Mucosa of descending colon (tissue), 3 donors: ENCODE data around the gene KCNE2. TPM values are rescaled to one million over a fixed set of nuclear protein-coding genes. Genes with fewer than 3 reads are reported as not detected.

Experiments used
- ATAC-seq: fragments of 200-7000 bp; cut with Tn5 transposase; one replicate; pipeline ENCODE4 v1.9.1; 2020; ENCODE audit warnings: mild to moderate bottlenecking, moderate library complexity
- DNase-seq, 3 donors: peaks; one replicate each; pipeline ENCODE4 v3.0.0-alpha.2; 2020
- H3K36me3 ChIP-seq: fragments of 200-600 bp; one replicate; pipeline ENCODE4 v1.8.0; 2021; ENCODE audit warnings: low read depth, mild to moderate bottlenecking
- H3K4me1 ChIP-seq: fragments of 200-600 bp; one replicate; pipeline ENCODE4 v1.8.0; 2021; ENCODE audit warnings: low read depth, mild to moderate bottlenecking
- H3K4me3 ChIP-seq: fragments of 200-600 bp; one replicate; pipeline ENCODE4 v1.8.0; 2021; ENCODE audit warnings: mild to moderate bottlenecking
- H3K9me3 ChIP-seq: fragments of 200-600 bp; one replicate; pipeline ENCODE4 v1.8.0; 2021; ENCODE audit warnings: mild to moderate bottlenecking
- intact Hi-C, 2 donors: fragments of 100-400 bp; cut with DNase I in 1 of 2; cut with micrococcal nuclease in 1 of 2; formaldehyde crosslinking; loops; one replicate each; pipeline versions ENCODE4 v1.11.0 to v1.11.1; 2022; cut with DNase I, micrococcal nuclease
- total RNA-seq, 3 donors: library from RNA; stranded (reverse); fragmentation: NEBNext Ultra II Directional in 2 of 3; extraction: Animal tissue kit (Norgen Biotek cat#: 25700) in 2 of 3; gene quantifications; one replicate each; pipeline versions ENCODE4 v1.2.1 to v1.2.4, GENCODE V29; 2021 to 2023
- TF ChIP-seq, protein P1 (sequence below): fragments of 200-600 bp; IDR thresholded peaks from one replicate; pipeline ENCODE4 v1.8.0; 2022; ENCODE audit warnings: antibody characterized with exemption, mild to moderate bottlenecking
- donor health status: DM: no; HTN: no; CAD: no; lungs with moderate emphysema.
- donor health status: DM: no; HTN: no; CAD: no.
- donor health status: DM: no; HTN: yes; CAD: no.

KCNE2 gene
- total RNA-seq, 3 donors from 2014 or later, result 0.38 to 1.0 (median 0.84) TPM

DNA sequence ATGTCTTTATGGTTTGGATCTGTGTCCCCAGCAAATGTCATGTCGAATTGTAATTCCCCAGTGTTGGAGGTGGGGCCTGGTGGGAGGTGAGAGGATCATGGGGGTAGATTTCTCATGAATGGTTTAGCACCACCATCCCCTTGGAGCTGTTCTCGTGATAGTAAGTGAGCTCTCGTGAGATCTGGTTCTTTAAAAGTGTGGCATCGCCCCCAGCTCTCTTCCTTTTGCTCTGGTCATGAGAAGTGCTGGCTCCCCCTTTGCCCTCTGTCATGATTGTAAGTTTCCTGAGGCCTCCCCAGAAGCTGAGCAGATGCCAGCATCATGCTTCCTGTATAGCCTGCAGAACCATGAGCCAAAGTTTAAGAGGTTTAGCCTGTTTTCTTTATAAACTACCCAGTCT is 11.2 kb upstream of the KCNE2 start:
- H3K9me3 ChIP-seq, result no peaks in the 10 kb centered on the region

GRCh38 chr21:34353182-34353581 is 10.6 kb upstream of the KCNE2 start:
- Histone ChIP-seq H3K4me1 (no peaks in the 10 kb centered on the region), H3K9me3 (no peaks in the 10 kb centered on the region), H3K4me3 (no peak overlapping the region), H3K36me3 (no peaks in the 10 kb centered on the region)
- ATAC-seq, result no peak
- intact Hi-C loops, result no loop called here
- TF ChIP-seq, protein P1, sequence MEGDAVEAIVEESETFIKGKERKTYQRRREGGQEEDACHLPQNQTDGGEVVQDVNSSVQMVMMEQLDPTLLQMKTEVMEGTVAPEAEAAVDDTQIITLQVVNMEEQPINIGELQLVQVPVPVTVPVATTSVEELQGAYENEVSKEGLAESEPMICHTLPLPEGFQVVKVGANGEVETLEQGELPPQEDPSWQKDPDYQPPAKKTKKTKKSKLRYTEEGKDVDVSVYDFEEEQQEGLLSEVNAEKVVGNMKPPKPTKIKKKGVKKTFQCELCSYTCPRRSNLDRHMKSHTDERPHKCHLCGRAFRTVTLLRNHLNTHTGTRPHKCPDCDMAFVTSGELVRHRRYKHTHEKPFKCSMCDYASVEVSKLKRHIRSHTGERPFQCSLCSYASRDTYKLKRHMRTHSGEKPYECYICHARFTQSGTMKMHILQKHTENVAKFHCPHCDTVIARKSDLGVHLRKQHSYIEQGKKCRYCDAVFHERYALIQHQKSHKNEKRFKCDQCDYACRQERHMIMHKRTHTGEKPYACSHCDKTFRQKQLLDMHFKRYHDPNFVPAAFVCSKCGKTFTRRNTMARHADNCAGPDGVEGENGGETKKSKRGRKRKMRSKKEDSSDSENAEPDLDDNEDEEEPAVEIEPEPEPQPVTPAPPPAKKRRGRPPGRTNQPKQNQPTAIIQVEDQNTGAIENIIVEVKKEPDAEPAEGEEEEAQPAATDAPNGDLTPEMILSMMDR, result no peak
- DNase-seq, result no peak

More for the DNA sequence above, 11.2 kb upstream of the KCNE2 start:
- DNase-seq (no peak), ATAC-seq (no peak)
- H3K36me3 ChIP-seq, result no peaks in the 10 kb centered on the region
- no peak overlapping the region for H3K4me3 ChIP-seq
- intact Hi-C loops, result no loop called here
- TF ChIP-seq, protein P1, result no peak
- no peaks in the 10 kb centered on the region for H3K4me1 ChIP-seq

GRCh38 chr21:34354836-34355235 is 9.0 kb upstream of the KCNE2 start:
- Histone ChIP-seq H3K4me1 (no peaks in the 10 kb centered on the region), H3K36me3 (no peaks in the 10 kb centered on the region), H3K9me3 (no peaks in the 10 kb centered on the region), H3K4me3 (no peak overlapping the region)
- TF ChIP-seq, protein P1, result no peak
- DNase-seq, result no peak
- ATAC-seq, result no peak
- intact Hi-C loops, result no loop called here

GRCh38 chr21:34355570-34355969 is 8.2 kb upstream of the KCNE2 start:
- Histone ChIP-seq H3K4me3 (no peak overlapping the region), H3K4me1 (no peaks in the 10 kb centered on the region), H3K36me3 (no peaks in the 10 kb centered on the region), H3K9me3 (no peaks in the 10 kb centered on the region)
- intact Hi-C loops, result no loop called here
- ATAC-seq (no peak), DNase-seq (no peak)
- TF ChIP-seq, protein P1, result no peak

DNA sequence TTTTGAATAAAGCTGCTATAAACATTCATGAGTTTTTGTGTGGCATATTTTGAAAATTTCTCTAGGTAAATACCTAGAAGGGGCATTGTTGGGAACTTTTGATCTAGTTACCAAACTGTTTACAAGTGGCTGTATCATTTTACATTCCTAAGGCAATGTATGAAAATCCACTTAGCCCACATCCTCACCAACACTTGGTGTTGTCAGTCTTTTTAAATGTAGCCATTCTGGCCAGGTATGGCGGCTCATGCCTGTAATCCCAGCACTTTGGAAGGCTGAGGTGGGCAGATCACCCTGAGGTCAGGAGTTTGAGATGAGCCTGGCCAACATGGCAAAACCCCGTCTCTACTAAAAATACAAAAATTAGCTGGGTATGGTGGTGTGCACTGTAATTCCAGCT is 5.9 kb upstream of the KCNE2 start:
- no peaks in the 10 kb centered on the region for H3K9me3 ChIP-seq
- no peaks in the 10 kb centered on the region for H3K4me1 ChIP-seq
- intact Hi-C loops, result no loop called here
- DNase-seq, result no peak
- ATAC-seq, result no peak
- TF ChIP-seq, protein P1, result no peak
- no peaks in the 10 kb centered on the region for H3K36me3 ChIP-seq
- H3K4me3 ChIP-seq, result no peak overlapping the region

GRCh38 chr21:34358866-34359265 is 4.9 kb upstream of the KCNE2 start:
- intact Hi-C loops, result no loop called here
- no peak overlapping the region for H3K4me3 ChIP-seq
- DNase-seq (no peak), ATAC-seq (no peak)
- no peaks in the 10 kb centered on the region for H3K36me3 ChIP-seq
- H3K9me3 ChIP-seq, result no peaks in the 10 kb centered on the region
- H3K4me1 ChIP-seq, result no peaks in the 10 kb centered on the region
- TF ChIP-seq, protein P1, result no peak
